ENCODE results near the gene MCUB. TPM values are rescaled to one million over a fixed set of nuclear protein-coding genes. Genes with fewer than 3 reads are reported as not detected.

MCUB gene
- total and polyA plus RNA-seq, 9 of the 15 experiments (the other 6 are each of a cell fraction or from before 2014, with no cell fraction given): 1.4 to 21.5 (median 5.4) TPM

- TF ChIP-seq ATF1 (CRISPR knock-in tag; IDR thresholded peaks at IDR 0.05) (no peak), ATF1 (tag; IDR thresholded peaks at IDR 0.05) (peak; percentile 82), SOX6 (IDR thresholded peaks at IDR 0.05) (peak; percentile 53; the same call in 1 of the 2 replicates), ZNF592 (IDR thresholded peaks at IDR 0.05) (0 out of 2 replicates have a peak, but pooled peaks have one; percentile 53), MTA3 (IDR thresholded peaks at IDR 0.05; ENCODE audit: borderline replicate concordance) (0 out of 2 replicates have a peak, but pooled peaks have one; percentile 43), RFX5 (IDR thresholded peaks at IDR 0.05; ENCODE audit: low read depth, low read length) (no peak), NR2F6 (CRISPR knock-in tag; IDR thresholded peaks at IDR 0.05) (no peak), CHAMP1 (IDR thresholded peaks at IDR 0.05) (0 out of 2 replicates have a peak, but pooled peaks have one; percentile 47), BRD4 (IDR thresholded peaks at IDR 0.05) (no peak), CHD1 (IDR thresholded peaks at IDR 0.05; ENCODE audit: low read length) (peak; percentile 1), NCOR1 (IDR thresholded peaks at IDR 0.05) (0 out of 2 replicates have a peak, but pooled peaks have one; percentile 23), CREB1 (IDR thresholded peaks at IDR 0.05) (peak; percentile 30; the same call in 1 of the 2 replicates), CREB1 (CRISPR knock-in tag; IDR thresholded peaks at IDR 0.05) (no peak), POLR2H (tag; IDR thresholded peaks at IDR 0.05; ENCODE audit: low read depth) (0 out of 2 replicates have a peak, but pooled peaks have one; percentile 18), KLF16 (IDR thresholded peaks at IDR 0.05) (0 out of 2 replicates have a peak, but pooled peaks have one; percentile 3), SMAD4 (CRISPR knock-in tag; conservative IDR thresholded peaks at IDR 0.05) (0 out of 2 replicates have a peak, but pooled peaks have one; percentile 45), MAZ (CRISPR knock-in tag; conservative IDR thresholded peaks at IDR 0.05 in 1 of 2, IDR thresholded peaks at IDR 0.05 in 1 of 2) (0 out of 4 replicates have a peak, but pooled peaks of 1 of the 2 experiments have one; percentile 24), ATF6 (CRISPR knock-in tag; IDR thresholded peaks at IDR 0.05) (no peak), STAT5A (IDR thresholded peaks at IDR 0.05; ENCODE audit: borderline replicate concordance, low read length) (peak; percentile 48), ZNF780A (CRISPR knock-in tag; IDR thresholded peaks at IDR 0.05) (no peak)
Observed at GRCh38 chr4:109730619-109731545, 170.8 kb downstream of the MCUB start (continued).
